Neutrophil (primary cell): ENCODE data around the gene SHF.

Source experiments
- H3K27ac ChIP-seq: fragments of 200-600 bp; sonication (generic); 2 replicates; pipeline ENCODE4 v1.5.1; 2016; ENCODE audit warnings: mild to moderate bottlenecking, moderate library complexity
- H3K27me3 ChIP-seq: fragments of 200-600 bp; sonication (generic); 2 replicates; pipeline ENCODE4 v1.6.0; 2016; ENCODE audit warnings: mild to moderate bottlenecking
- H3K36me3 ChIP-seq: fragments of 200-600 bp; sonication (generic); 2 replicates; pipeline ENCODE4 v1.5.1; 2017
- H3K4me1 ChIP-seq, 2 experiments: fragments of 200-600 bp in 1 of 2; sonication (generic) in 1 of 2; 1 replicate in 1 of 2; 2 replicates in 1 of 2; pipeline versions ENCODE4 v1.5.1 to v1.6.1; 2013 to 2016; ENCODE audit warnings: low read depth in 1 of 2, low read length in 1 of 2, mild to moderate bottlenecking in 1 of 2, moderate library complexity in 1 of 2; ENCODE audit not compliant: control insufficient read depth in 1 of 2, insufficient read depth in 1 of 2
- H3K4me3 ChIP-seq, 2 experiments: fragments of 200-600 bp in 1 of 2; sonication (generic) in 1 of 2; 1 replicate in 1 of 2; 2 replicates in 1 of 2; pipeline ENCODE4 v1.5.1; 2013 to 2016; ENCODE audit warnings: low read depth in 1 of 2, low read length in 1 of 2, mild to moderate bottlenecking in 1 of 2, moderate library complexity in 1 of 2
- H3K9me3 ChIP-seq: fragments of 200-600 bp; sonication (generic); 2 replicates; pipeline ENCODE4 v1.5.1; 2016
- TF ChIP-seq, protein P1 (sequence below): fragments of 200-600 bp; sonication (generic); IDR thresholded peaks from 2 replicates; pipeline ENCODE4 v1.5.1; 2016; ENCODE audit warnings: antibody characterized with exemption

Gene SHF

GRCh38 chr15:45122719-45123118 is 65.0 kb downstream of the SHF start:
- TF ChIP-seq, protein P1, sequence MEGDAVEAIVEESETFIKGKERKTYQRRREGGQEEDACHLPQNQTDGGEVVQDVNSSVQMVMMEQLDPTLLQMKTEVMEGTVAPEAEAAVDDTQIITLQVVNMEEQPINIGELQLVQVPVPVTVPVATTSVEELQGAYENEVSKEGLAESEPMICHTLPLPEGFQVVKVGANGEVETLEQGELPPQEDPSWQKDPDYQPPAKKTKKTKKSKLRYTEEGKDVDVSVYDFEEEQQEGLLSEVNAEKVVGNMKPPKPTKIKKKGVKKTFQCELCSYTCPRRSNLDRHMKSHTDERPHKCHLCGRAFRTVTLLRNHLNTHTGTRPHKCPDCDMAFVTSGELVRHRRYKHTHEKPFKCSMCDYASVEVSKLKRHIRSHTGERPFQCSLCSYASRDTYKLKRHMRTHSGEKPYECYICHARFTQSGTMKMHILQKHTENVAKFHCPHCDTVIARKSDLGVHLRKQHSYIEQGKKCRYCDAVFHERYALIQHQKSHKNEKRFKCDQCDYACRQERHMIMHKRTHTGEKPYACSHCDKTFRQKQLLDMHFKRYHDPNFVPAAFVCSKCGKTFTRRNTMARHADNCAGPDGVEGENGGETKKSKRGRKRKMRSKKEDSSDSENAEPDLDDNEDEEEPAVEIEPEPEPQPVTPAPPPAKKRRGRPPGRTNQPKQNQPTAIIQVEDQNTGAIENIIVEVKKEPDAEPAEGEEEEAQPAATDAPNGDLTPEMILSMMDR = no peak
- Histone ChIP-seq H3K27ac (no peak overlapping the region), H3K4me3 (no peak overlapping the region), H3K36me3 (no peaks in the 10 kb centered on the region), H3K9me3 (no peaks in the 10 kb centered on the region), H3K27me3 (peaks cover 96% of the 10 kb centered on the region), H3K4me1 (peaks cover 3 to 6% of the 10 kb centered on the region in 2 experiments)

GRCh38 chr15:45121706-45122417 is 65.9 kb downstream of the SHF start:
- Histone ChIP-seq H3K4me3 (no peak overlapping the region), H3K9me3 (no peaks in the 10 kb centered on the region), H3K27me3 (peaks cover 96% of the 10 kb centered on the region), H3K36me3 (no peaks in the 10 kb centered on the region), H3K4me1 (peaks cover 8 to 13% of the 10 kb centered on the region in 2 experiments), H3K27ac (no peak overlapping the region)
- TF ChIP-seq, protein P1 = no peak

- no peak overlapping the region for H3K27ac ChIP-seq
- peaks cover 11 to 20% of the 10 kb centered on the region in 2 experiments for H3K4me1 ChIP-seq
- TF ChIP-seq, protein P1 = no peak
- no peak overlapping the region for H3K4me3 ChIP-seq
- no peaks in the 10 kb centered on the region for H3K9me3 ChIP-seq
- H3K36me3 ChIP-seq = no peaks in the 10 kb centered on the region
- peaks cover 96% of the 10 kb centered on the region for H3K27me3 ChIP-seq
Observed at GRCh38 chr15:45121020-45121419, 66.7 kb downstream of the SHF start.

DNA sequence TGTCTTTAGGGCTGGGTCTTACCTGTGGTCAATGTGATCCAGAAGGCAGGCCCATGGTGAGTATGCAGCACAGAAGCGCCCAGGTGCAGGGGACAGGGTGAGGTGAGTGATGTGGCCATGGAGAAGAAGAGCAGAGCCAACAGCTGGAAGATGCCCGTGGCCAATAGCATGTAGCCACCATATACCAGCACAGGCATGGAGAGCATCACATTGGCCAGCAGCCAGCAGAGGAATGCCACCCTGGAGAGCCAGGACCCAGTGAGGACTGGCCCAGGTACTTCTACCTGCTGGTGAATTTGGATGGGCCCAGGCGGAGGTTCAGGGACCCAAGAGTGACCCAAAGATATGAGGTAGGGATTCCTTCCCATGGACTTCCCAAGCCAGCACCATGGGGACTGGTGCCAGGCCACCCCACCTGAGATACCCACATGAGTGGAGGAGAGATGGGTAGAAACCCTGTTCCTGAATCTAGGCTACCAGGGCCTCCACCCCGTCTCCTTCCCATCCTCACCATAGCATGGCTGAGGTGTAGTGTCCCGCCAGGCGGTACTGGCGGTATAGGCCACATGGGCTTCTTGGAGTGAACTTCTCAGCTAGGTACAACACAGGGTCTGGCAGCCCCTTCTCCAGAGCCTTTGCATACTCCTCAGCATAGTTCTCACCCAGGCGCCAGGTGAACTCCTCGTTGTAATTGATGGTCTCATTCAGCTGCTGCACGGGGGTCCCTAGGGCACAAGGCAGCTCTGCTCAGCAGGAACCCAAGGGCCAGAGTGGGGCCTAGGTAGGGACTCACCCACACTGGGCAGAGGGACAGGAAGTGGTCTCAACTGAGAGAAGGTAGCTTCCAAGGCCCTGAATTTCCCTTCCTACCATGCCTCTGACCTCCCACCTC is 67.4 kb downstream of the SHF start:
- Histone ChIP-seq H3K4me3 (no peak overlapping the region), H3K36me3 (no peaks in the 10 kb centered on the region), H3K9me3 (no peaks in the 10 kb centered on the region), H3K27ac (no peak overlapping the region), H3K4me1 (peaks cover 11 to 20% of the 10 kb centered on the region in 2 experiments), H3K27me3 (peaks cover 96% of the 10 kb centered on the region)
- TF ChIP-seq, protein P1 = no peak

GRCh38 chr15:45118996-45119395 is 68.8 kb downstream of the SHF start:
- H3K9me3 ChIP-seq = no peaks in the 10 kb centered on the region
- H3K4me3 ChIP-seq = no peak overlapping the region
- H3K4me1 ChIP-seq = peaks cover 11 to 20% of the 10 kb centered on the region in 2 experiments
- H3K27ac ChIP-seq = no peak overlapping the region
- H3K36me3 ChIP-seq = no peaks in the 10 kb centered on the region
- peaks cover 97% of the 10 kb centered on the region for H3K27me3 ChIP-seq
- TF ChIP-seq, protein P1 = no peak
